Gastroesophageal sphincter (tissue), 3 donors: ENCODE measurements around the gene CRYL1.

ENCODE experiments used
- CTCF ChIP-seq, 4 experiments: fragments of 200-600 bp in 2 of 4; fragments of 450-650 bp in 2 of 4; sonication (generic) in 1 of 4; IDR thresholded peaks; one replicate each; pipeline ENCODE4 v1.5.1; 2017 to 2019; ENCODE audit warnings: antibody characterized with exemption in 4 of 4, mild to moderate bottlenecking in 2 of 4, moderate library complexity in 2 of 4
- POLR2A ChIP-seq, 2 donors: fragments of 450-650 bp; IDR thresholded peaks; one replicate each; pipeline ENCODE4 v1.6.1; 2017; ENCODE audit warnings: antibody characterized with exemption in 2 of 2, mild to moderate bottlenecking in 2 of 2, moderate library complexity in 1 of 2

- TF ChIP-seq CTCF (IDR thresholded peaks at IDR 0.05) (no peak), POLR2A (IDR thresholded peaks at IDR 0.05) (no peak)
Measured at GRCh38 chr13:20456737-20457136, 68.9 kb downstream of the CRYL1 start.
